Nucleus accumbens (tissue), 56 donors: ENCODE data around the gene CCDC9B.
A peak's percentile ranks its signal among the peaks of the same experiment; 100 is the strongest.

ENCODE experiments used
- DNase-seq, 56 donors: peaks; one replicate each; lab custom pipeline; 2025; lab: John Stamatoyannopoulos, UW

CCDC9B gene

GRCh38 chr15:40366457-40367370, 26.0 kb upstream of the CCDC9B start:
- DNase-seq: peak in 49 of 56 donors; percentile 8 to 89 (median 53)

DNA sequence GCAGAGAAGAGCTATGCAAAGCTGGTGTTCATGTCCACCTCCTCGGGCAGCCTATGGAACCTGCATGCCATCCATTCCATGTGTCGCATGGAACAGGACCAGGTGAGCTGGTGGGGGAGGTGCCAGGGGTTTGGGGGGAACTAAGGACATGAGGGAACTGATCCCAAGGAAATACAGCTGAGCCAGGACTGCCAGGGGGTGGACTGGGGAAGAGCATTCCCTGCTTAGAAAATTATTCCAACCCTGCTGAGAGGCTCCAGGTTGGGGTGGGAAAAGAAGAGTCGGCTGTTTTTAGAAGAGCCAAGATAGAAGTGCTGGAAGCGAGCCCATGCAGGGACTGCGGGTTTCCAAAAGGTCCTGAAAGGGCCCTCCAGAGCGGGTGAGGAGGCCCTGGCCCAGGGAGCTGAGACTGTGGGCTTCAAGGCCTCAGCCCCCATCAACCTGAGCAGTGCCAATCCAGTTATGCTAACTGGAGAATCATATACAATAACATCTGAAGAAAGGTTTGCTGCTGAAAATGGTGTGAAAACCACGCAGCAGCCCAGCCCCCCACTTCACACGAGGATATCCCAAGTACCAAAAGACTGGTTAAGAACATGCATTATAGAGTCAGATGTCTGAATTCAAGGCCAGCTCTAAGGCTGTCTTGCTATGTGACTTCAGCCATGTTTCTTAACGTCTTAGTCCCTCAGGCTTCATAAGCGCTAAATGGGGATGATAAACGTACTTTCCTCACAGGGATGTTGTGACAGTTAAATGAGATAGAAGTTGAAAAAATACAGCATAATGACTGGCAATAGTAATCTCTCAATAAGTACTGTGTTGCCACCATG, 25.1 kb upstream of the CCDC9B start:
- no peak for DNase-seq

DNA sequence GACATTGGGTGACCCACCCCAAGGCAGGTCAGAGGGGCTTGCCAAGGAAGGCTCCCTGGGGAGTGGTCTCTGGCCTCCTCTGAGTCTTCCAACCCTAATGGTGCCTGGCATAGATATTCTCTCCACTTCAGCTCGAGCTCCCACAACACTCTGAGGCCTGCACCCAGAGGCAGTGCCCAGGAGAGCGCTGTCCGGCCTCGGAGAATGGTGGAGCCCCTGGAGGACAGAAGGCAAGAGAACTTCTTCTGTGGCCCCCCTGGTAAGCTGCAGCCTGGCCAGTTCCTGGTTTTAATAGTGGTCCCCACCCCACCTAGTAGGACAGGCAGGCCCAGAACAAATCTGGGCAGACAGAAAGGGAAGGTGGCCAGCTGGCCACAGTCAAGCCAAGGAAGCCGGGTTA, 24.3 kb upstream of the CCDC9B start:
- DNase-seq: no peak

DNA sequence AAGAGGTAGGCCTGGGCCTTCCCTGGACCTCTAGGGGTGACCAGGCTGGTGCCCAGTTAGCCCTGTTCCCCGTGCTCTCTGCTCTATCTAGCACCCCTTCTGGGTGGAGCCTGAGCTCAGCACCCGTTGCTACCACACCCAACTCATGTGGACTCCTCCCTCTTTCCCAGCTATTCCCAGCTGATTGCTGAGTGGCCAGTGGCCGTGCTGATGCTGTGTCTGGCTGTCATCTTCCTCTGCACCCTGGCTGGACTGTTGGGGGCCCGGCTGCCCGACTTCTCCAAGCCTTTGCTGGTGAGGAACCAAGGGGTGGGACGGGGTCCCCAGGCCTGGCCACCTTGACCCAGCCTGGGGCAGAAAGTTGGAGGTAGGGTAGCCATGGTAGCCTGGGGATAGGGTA, 23.5 kb upstream of the CCDC9B start:
- DNase-seq: no peak

DNA sequence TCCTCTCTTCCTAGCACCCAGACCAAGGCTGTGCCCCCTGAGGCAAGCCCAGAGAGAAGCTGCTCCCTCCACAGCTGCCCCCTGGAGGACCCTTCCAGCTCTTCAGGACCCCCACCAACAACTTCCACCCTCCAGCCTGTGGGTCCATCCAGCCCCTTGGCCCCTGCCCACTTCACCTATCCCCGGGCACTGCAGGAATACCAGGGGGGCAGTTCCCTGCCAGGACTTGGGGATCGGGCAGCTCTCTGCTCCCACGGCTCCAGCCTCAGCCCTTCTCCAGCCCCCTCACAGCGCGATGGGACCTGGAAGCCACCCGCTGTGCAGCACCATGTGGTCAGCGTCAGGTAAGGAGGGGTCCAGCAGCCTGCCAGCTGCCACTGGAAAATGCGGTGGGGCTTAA, 22.9 kb upstream of the CCDC9B start:
- DNase-seq: no peak

DNA sequence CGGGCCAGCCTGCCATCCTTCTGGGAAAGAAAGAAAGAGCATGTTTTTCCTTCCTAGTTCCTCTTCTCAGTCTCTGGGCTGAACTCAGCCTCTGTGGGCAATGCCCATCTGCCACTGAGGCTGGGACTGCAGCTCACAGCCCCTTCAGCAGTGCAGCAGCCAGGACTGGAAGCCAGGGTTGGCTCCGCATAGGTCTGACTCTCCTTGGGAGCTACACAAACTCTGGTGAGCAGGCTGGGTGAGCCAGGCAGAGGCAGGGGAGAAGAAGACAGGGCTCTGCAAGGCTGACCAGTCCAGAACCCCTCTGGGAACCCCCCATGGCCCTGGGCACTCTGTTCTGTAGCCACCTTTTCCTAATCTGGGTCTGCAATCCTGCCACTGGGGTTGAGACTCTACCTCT, 20.9 kb upstream of the CCDC9B start:
- no peak for DNase-seq

DNA sequence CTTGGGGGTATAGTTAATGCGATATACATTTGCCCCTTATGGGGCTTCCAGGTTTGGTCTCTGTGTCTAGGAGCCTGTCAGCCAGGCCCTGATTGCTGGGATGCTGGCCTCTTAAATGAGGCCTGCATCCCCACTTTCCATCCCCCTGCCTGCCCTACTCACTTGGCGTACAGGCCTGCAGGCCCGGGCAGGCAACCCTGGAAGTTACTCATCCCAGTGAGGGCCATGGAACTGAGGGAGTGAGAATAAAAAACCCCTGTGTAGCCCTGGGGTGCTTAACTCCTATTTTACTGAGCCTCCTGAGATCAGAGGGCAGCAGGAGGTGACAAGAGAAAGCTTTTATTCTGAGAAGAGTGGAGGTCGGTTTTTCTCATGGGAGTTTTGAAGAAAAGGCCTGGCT, 19.3 kb upstream of the CCDC9B start:
- no peak for DNase-seq

DNA sequence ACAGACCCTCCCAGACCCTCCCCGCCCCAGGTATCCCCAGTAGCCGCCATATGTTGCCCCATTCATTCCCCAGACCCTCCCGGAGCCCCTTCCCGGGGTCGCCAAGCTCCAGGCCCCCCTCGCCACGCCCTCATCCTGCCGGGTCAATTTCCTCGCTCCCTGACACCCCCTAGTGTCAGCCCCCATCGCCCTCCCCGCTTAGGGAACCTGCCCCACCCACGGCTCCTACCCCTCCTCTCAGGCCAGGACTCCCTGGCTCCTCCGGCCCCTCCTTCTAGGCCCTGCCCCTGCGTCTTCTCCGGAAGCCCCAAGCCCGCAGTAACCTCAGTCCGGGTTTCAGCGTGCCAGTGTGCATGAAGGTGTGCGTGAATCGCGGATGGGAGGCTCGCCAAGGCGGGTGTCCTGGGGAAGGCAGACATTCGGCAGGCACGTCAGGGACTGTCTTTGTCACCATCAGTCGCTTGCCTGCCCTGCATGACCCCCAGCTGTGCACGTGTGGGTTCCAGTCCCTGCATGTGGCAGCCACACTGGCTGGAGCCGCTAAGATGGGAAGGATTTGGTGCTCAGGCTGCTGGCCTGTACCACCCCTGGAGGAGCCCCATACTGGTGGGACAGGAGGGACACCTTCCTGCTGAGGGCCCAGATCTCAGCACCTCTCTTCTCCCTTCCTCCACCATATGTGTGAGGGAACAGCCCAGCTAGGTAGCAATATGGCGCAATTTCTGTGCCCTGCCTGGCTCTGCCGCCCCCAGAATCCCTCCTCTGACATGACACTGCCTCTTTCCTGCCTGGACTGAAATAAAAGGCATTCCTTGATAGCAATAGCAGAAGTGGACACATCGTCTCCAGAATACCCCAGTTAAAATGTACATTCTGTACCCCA, 18.0 kb upstream of the CCDC9B start:
- peak in 24 of 56 donors; percentile 21 to 71 (median 50) for DNase-seq

GRCh38 chr15:40357723-40358470, 17.2 kb upstream of the CCDC9B start, which contains the start of gene DISP2:
DISP2 (plus strand) TSS chr15:40358219; CDS start chr15:40358322, 103 bp downstream.
- peak in 54 of 56 donors; percentile 42 to 89 (median 77) for DNase-seq

GRCh38 chr15:40357246-40357645, 16.5 kb upstream of the CCDC9B start:
- no peak for DNase-seq

GRCh38 chr15:40355976-40356585, 15.3 kb upstream of the CCDC9B start:
- no peak for DNase-seq

- peak in 9 of 56 donors; percentile 8 to 43 (median 14) for DNase-seq
Measured at GRCh38 chr15:40354408-40355171, 13.9 kb upstream of the CCDC9B start.

DNA sequence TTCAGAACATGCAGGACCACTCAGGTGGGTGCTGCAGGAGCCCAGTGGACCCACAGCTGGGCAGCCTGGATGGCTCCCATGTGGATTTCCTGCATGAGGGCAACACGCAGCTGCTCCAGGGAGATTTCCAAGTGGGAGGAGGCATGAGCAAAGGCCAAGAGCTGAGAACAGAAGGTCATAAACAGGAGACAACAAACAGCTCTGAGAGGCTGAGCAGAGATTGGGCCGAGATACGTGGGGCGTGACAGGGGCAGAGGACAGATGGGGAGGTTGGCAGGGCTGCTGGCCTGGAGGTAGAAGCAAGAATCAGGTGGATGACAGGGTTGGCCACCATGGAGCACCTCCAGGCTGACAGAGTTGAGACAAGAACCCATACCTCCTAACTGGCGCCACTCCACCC, 13.0 kb upstream of the CCDC9B start:
- DNase-seq: no peak

- DNase-seq: no peak
Measured at GRCh38 chr15:40352281-40352901, 11.7 kb upstream of the CCDC9B start.

DNA sequence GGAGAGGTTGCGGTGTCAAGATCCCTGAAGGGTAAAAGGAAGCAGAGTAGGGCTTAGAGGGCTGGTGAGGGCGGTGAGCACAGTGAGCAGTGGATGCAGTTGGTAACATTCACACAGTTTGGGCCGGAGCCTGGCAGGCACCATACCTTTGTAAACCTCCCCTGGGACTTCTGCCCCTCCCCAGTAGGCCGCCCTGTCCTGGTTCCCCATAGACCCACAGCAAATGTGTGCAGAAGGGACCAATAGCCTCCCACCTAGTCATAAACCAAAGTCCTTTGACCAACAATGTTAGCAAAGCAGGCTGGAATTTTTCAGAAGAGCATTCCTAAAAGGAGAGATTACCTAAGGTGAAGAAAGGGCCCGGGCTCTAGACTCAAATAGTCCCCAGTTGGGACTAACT, 8.4 kb upstream of the CCDC9B start:
- no peak for DNase-seq

- no peak for DNase-seq
Measured at GRCh38 chr15:40348474-40348870, 7.7 kb upstream of the CCDC9B start.

DNA sequence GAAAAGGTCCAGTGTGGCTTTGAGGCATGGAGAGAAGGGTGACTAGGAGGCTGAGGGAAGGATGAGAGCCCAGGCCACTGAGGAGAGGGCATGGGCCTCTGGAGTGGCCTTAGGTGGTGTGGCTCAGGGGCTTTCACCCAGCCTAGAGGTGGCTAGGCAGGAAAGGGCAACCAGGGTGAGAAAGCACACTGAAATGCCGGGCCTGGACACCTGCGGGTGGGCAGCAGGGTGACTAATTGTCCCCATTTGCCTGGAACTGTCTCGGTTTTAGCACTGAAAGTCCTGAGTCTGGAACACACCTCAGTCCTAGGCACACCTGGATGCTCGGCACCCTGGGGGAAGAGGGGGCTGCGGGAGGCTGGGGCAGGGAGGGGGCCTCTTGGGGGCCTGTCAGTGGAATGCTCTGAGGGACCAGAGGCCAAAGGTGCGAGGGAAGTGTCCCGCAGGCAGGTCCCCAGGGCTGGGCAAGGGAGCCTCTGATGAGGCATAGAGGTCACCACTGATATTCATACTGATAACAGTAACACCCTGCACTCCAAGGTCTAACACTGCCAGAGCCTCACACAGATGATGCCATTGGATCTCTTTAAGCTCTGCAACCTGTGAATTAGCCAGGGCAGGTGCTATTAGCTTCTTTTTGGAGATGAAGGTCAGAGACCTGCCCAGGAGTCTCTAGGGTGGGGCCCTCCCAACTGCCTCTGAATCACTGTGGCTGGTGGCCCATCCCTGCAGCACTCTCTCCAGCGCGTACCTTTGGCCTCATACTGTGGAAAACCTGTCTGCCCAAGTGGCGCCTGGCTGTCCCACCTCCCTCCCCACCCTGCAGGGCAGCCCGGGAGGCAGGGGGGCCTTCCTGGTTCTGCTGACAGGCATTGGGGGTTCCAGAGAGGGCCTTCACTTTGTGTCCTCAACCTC, 7.1 kb upstream of the CCDC9B start:
- DNase-seq: no peak
